ENCODE data around the gene MYH8. TPM values are rescaled to one million over a fixed set of nuclear protein-coding genes. Genes with fewer than 3 reads are reported as not detected.

MYH8 gene
- total and polyA plus RNA-seq, 4 donors, result 0.03 TPM; not detected in 3

- no peak for DNase-seq
- ATAC-seq (ENCODE audit: insufficient read depth, low FRiP score), result no peak
- no peak overlapping the region for H3K4me3 ChIP-seq
- H3K9me3 ChIP-seq (ENCODE audit: control insufficient read depth in 4 of 4, insufficient read depth in 3 of 4, low read length in 3 of 4), result peaks cover 0 to 2% (median 0%) of the 10 kb centered on the region in 4 donors
- 95 to 96% methylated on average over 1 of the region's 1 CpG for whole genome bisulfite sequencing, 2 donors
- no peak overlapping the region for H3K9ac ChIP-seq (ENCODE audit: insufficient read depth in 1 of 2, low read length in 2 of 2)
- H3K27me3 ChIP-seq (ENCODE audit: control insufficient read depth in 3 of 3, insufficient read depth in 3 of 3, low read length in 2 of 3), result peaks cover 0 to 3% (median 0%) of the 10 kb centered on the region in 3 donors
- no peaks in the 10 kb centered on the region for H3K36me3 ChIP-seq (ENCODE audit: control insufficient read depth in 4 of 4, insufficient read depth in 4 of 4, low read length in 4 of 4)
- H3K27ac ChIP-seq (ENCODE audit: low read depth in 1 of 2, low read length in 1 of 2), result no peak overlapping the region
- H3K4me1 ChIP-seq (ENCODE audit: control insufficient read depth in 5 of 5, insufficient read depth in 5 of 5, low read length in 5 of 5), result no peaks in the 10 kb centered on the region
- TF ChIP-seq CTCF (IDR thresholded peaks at IDR 0.05; ENCODE audit: control extremely low read depth, extremely low read depth), result no peak
Observed at GRCh38 chr17:10349403-10349802, 72.3 kb downstream of the MYH8 start.

- H3K9me3 ChIP-seq (ENCODE audit: control insufficient read depth in 4 of 4, insufficient read depth in 3 of 4, low read length in 3 of 4), result no peaks in the 10 kb centered on the region
- H3K4me1 ChIP-seq (ENCODE audit: control insufficient read depth in 5 of 5, insufficient read depth in 5 of 5, low read length in 5 of 5), result no peaks in the 10 kb centered on the region
- H3K27me3 ChIP-seq (ENCODE audit: control insufficient read depth in 3 of 3, insufficient read depth in 3 of 3, low read length in 2 of 3), result no peaks in the 10 kb centered on the region
- no peak overlapping the region for H3K27ac ChIP-seq (ENCODE audit: low read depth in 1 of 2, low read length in 1 of 2)
- H3K9ac ChIP-seq (ENCODE audit: insufficient read depth in 1 of 2, low read length in 2 of 2), result no peak overlapping the region
- no peak overlapping the region for H3K4me3 ChIP-seq
- H3K36me3 ChIP-seq (ENCODE audit: control insufficient read depth in 4 of 4, insufficient read depth in 4 of 4, low read length in 4 of 4), result no peaks in the 10 kb centered on the region
- WGBS, 2 donors, result 89 to 94% methylated on average over 3 of the region's 3 CpGs
- TF ChIP-seq CTCF (IDR thresholded peaks at IDR 0.05; ENCODE audit: control extremely low read depth, extremely low read depth), result no peak
- ATAC-seq (ENCODE audit: insufficient read depth, low FRiP score), result no peak
- DNase-seq, result no peak
Observed at GRCh38 chr17:10344816-10345215, 76.9 kb downstream of the MYH8 start.

Other genes with a start within 250 kb of the MYH8 start
- 100 to 1,000 TPM in 1 of 2 donors, 10 to 100 TPM in 1; 41.1 to 112 TPM for gene GAS7, start 223.3 kb downstream of the MYH8 start, total RNA-seq
- 10 to 100 TPM in 1 of 2 donors, 1 to 10 TPM in 1; 9.0 to 51.1 TPM for gene GAS7, start 223.3 kb downstream of the MYH8 start, polyA plus RNA-seq
- not detected for gene MYH13, start 48.9 kb downstream of the MYH8 start, total RNA-seq
- gene MYH13, start 48.9 kb downstream of the MYH8 start, polyA plus RNA-seq, result under 1 TPM in 1 of 2 donors, not detected in 1; 0.02 TPM
- gene MYH4, start 47.6 kb upstream of the MYH8 start, total RNA-seq, result not detected
- not detected for gene MYH4, start 47.6 kb upstream of the MYH8 start, polyA plus RNA-seq
- gene MYH1, start 96.6 kb upstream of the MYH8 start, total RNA-seq, result not detected
- gene MYH1, start 96.6 kb upstream of the MYH8 start, polyA plus RNA-seq, result under 1 TPM; 0.02 TPM
- not detected for gene MYH2, start 127.7 kb upstream of the MYH8 start, total RNA-seq
- gene MYH2, start 127.7 kb upstream of the MYH8 start, polyA plus RNA-seq, result under 1 TPM; 0.02 TPM
- 1 to 10 TPM; 1.0 to 1.7 TPM for gene MYH3, start 235.4 kb upstream of the MYH8 start, total RNA-seq
- gene MYH3, start 235.4 kb upstream of the MYH8 start, polyA plus RNA-seq, result 1 to 10 TPM; 1.7 to 2.8 TPM

Data from lung (tissue), 12 donors.